CD14-positive monocyte (primary cell): ENCODE results near the gene TENT5C. TPM values are rescaled to one million over a fixed set of nuclear protein-coding genes. Genes with fewer than 3 reads are reported as not detected.

ENCODE experiments used
- DNase-seq, 3 donors: peaks; one replicate each; pipeline ENCODE4 v3.0.0-alpha.2; 2011 to 2022
- H2AFZ ChIP-seq: 2 replicates; pipeline ENCODE4 v1.6.0; 2012; ENCODE audit warnings: mild to moderate bottlenecking, low read depth, low read length, inconsistent platforms; ENCODE audit not compliant: insufficient read depth, poor library complexity, severe bottlenecking
- H3K27ac ChIP-seq, 2 donors: 1 replicate in 1 of 2; 2 replicates in 1 of 2; pipeline ENCODE4 v1.5.1; 2012 to 2013; ENCODE audit warnings: low read length in 2 of 2, control low read depth in 1 of 2, inconsistent platforms in 1 of 2, low read depth in 1 of 2, mild to moderate bottlenecking in 1 of 2
- H3K27me3 ChIP-seq, 2 donors: one replicate each; pipeline versions ENCODE4 v1.6.0 to v1.6.1; 2011 to 2013; ENCODE audit warnings: low read length in 2 of 2; ENCODE audit not compliant: control insufficient read depth in 2 of 2, insufficient read depth in 2 of 2
- H3K36me3 ChIP-seq, 2 donors: replicated peaks in 1 of 2; 1 replicate in 1 of 2; 2 replicates in 1 of 2; pipeline versions ENCODE4 v1.5.1 to v1.6.1; 2012 to 2013; ENCODE audit warnings: low read length in 2 of 2, control low read depth in 1 of 2, inconsistent platforms in 1 of 2, mild to moderate bottlenecking in 1 of 2; ENCODE audit not compliant: insufficient read depth in 2 of 2, control insufficient read depth in 1 of 2
- H3K4me1 ChIP-seq, 2 donors: 1 replicate in 1 of 2; 2 replicates in 1 of 2; pipeline versions ENCODE4 v1.5.1 to v1.6.1; 2012 to 2013; ENCODE audit warnings: low read length in 2 of 2, control low read depth in 1 of 2, inconsistent platforms in 1 of 2, mild to moderate bottlenecking in 1 of 2, moderate library complexity in 1 of 2; ENCODE audit not compliant: insufficient read depth in 2 of 2, control insufficient read depth in 1 of 2
- H3K4me2 ChIP-seq: replicated peaks from 2 replicates; pipeline ENCODE3; 2012; ENCODE audit warnings: low read length, moderate library complexity, mild to moderate bottlenecking; ENCODE audit not compliant: poor library complexity, severe bottlenecking; ENCODE audit errors: extremely low read depth
- H3K4me3 ChIP-seq, 3 experiments: fragments of 200-600 bp in 1 of 3; sonication (generic) in 1 of 3; replicated peaks in 1 of 3; 1 replicate in 2 of 3; 2 replicates in 1 of 3; pipeline ENCODE4 v1.5.1; 2011 to 2013; ENCODE audit warnings: low read length in 3 of 3, mild to moderate bottlenecking in 3 of 3, control low read depth in 2 of 3, low read depth in 2 of 3, inconsistent platforms in 1 of 3, moderate library complexity in 1 of 3
- H3K79me2 ChIP-seq: 2 replicates; pipeline ENCODE4 v1.6.0; 2012; ENCODE audit warnings: mild to moderate bottlenecking, control low read depth, inconsistent platforms, low read length, moderate library complexity; ENCODE audit not compliant: insufficient read depth
- H3K9ac ChIP-seq: 2 replicates; pipeline ENCODE4 v1.6.0; 2017; ENCODE audit warnings: low read length, mild to moderate bottlenecking; ENCODE audit not compliant: insufficient read depth, poor library complexity, severe bottlenecking
- H3K9me3 ChIP-seq, 2 donors: replicated peaks in 1 of 2; 1 replicate in 1 of 2; 2 replicates in 1 of 2; pipeline versions ENCODE4 v1.5.1 to v1.6.1; 2012 to 2013; ENCODE audit warnings: low read length in 2 of 2, control low read depth in 1 of 2; ENCODE audit not compliant: control insufficient read depth in 1 of 2, insufficient read depth in 1 of 2
- H4K20me1 ChIP-seq: 2 replicates; pipeline ENCODE4 v1.6.0; 2012; ENCODE audit warnings: mild to moderate bottlenecking, low read length, control low read depth, moderate library complexity; ENCODE audit not compliant: insufficient read depth
- H3K27ac Mint-ChIP-seq, 7 donors: one replicate each; pipeline ENCODE4 v1.8.0; 2020; ENCODE audit warnings: mild to moderate bottlenecking in 7 of 7, mixed read lengths in 7 of 7, moderate library complexity in 6 of 7, inconsistent platforms in 2 of 7
- H3K27me3 Mint-ChIP-seq, 3 donors: one replicate each; pipeline ENCODE4 v1.8.0; 2021 to 2022; ENCODE audit warnings: low read depth in 3 of 3, mild to moderate bottlenecking in 3 of 3, mixed read lengths in 3 of 3, moderate library complexity in 3 of 3, inconsistent platforms in 1 of 3
- H3K36me3 Mint-ChIP-seq, 2 donors: one replicate each; pipeline ENCODE4 v1.8.0; 2020; ENCODE audit warnings: mixed read lengths in 2 of 2, inconsistent platforms in 1 of 2, mild to moderate bottlenecking in 1 of 2
- H3K4me1 Mint-ChIP-seq: one replicate; pipeline ENCODE4 v1.8.0; 2020; ENCODE audit warnings: mild to moderate bottlenecking, mixed read lengths
- H3K4me3 Mint-ChIP-seq, 2 donors: one replicate each; pipeline ENCODE4 v1.8.0; 2020; ENCODE audit warnings: mild to moderate bottlenecking in 2 of 2, mixed read lengths in 2 of 2, moderate library complexity in 1 of 2
- H3K9me3 Mint-ChIP-seq, 7 donors: one replicate each; pipeline ENCODE4 v1.8.0; 2020 to 2022; ENCODE audit warnings: mixed read lengths in 7 of 7, mild to moderate bottlenecking in 6 of 7, moderate library complexity in 6 of 7, inconsistent platforms in 2 of 7
- CTCF ChIP-seq: fragments of 200-600 bp; IDR thresholded peaks from one replicate; pipeline ENCODE4 v1.8.0; 2022; ENCODE audit warnings: antibody characterized with exemption, mild to moderate bottlenecking
- WGBS: methylation state at CpG from one replicate; pipeline ENCODE4 v1.1.5; 2013; ENCODE audit warnings: missing lambda C conversion rate; ENCODE audit not compliant: insufficient coverage; 5-methylcytosine and 5-hydroxymethylcytosine counted together
- intact Hi-C, 2 donors: fragments of 100-400 bp; cut with micrococcal nuclease; formaldehyde crosslinking; loops; one replicate each; pipeline versions ENCODE4 v1.15.0 to v1.15.1; 2023
- polyA plus RNA-seq, 3 donors: library from polyadenylated mRNA; depleted of rRNA in 1 of 3; unstranded in 2 of 3; stranded (reverse) in 1 of 3; fragments of 300-500 nt in 2 of 3; fragments of >200 nt in 1 of 3; fragmentation: Illumina TruSeq in 2 of 3; gene quantifications; 1 replicate in 2 of 3; 2 replicates in 1 of 3; pipeline ENCODE4 v1.2.3, GENCODE V29; 2012 to 2021

The TENT5C gene
- polyA plus RNA-seq, 3 donors: 0.17 to 0.69 (median 0.27) TPM

- intact Hi-C loops: no loop called here
- H3K4me1 Mint-ChIP-seq: no peaks in the 10 kb centered on the region
- no peaks in the 10 kb centered on the region for H3K9me3 ChIP-seq
- H3K36me3 ChIP-seq: no peaks in the 10 kb centered on the region
- H3K36me3 Mint-ChIP-seq: no peaks in the 10 kb centered on the region
- DNase-seq: no peak
- H3K4me2 ChIP-seq: no peak overlapping the region
- H3K79me2 ChIP-seq: no peaks in the 10 kb centered on the region
- H3K4me3 Mint-ChIP-seq: no peak overlapping the region
- WGBS: 100% methylated on average over 1 of the region's 2 CpGs
- peaks cover 0 to 2% (median 0%) of the 10 kb centered on the region in 7 donors for H3K9me3 Mint-ChIP-seq
- H3K9ac ChIP-seq: no peak overlapping the region
- no peaks in the 10 kb centered on the region for H3K27me3 ChIP-seq
- no peak overlapping the region for H3K4me3 ChIP-seq
- H3K27ac Mint-ChIP-seq: no peak overlapping the region
- no peak overlapping the region for H2AFZ ChIP-seq
- no peaks in the 10 kb centered on the region for H3K4me1 ChIP-seq
- H3K27ac ChIP-seq: no peak overlapping the region
- peaks cover 0 to 14% (median 4%) of the 10 kb centered on the region in 3 donors for H3K27me3 Mint-ChIP-seq
- no peaks in the 10 kb centered on the region for H4K20me1 ChIP-seq
- no peak for TF ChIP-seq CTCF
Observed at GRCh38 chr1:117589544-117589943, 16.3 kb upstream of the TENT5C start.

GRCh38 chr1:117590273-117590925 is 15.4 kb upstream of the TENT5C start:
- Mint-ChIP-seq H3K36me3 (no peaks in the 10 kb centered on the region), H3K4me3 (no peak overlapping the region), H3K4me1 (no peaks in the 10 kb centered on the region), H3K9me3 (peaks cover 0 to 2% (median 0%) of the 10 kb centered on the region in 7 donors), H3K27ac (no peak overlapping the region), H3K27me3 (peaks cover 0 to 14% (median 2%) of the 10 kb centered on the region in 3 donors)
- no peak for DNase-seq
- Histone ChIP-seq H4K20me1 (no peaks in the 10 kb centered on the region), H3K27ac (no peak overlapping the region), H3K27me3 (no peaks in the 10 kb centered on the region), H2AFZ (no peak overlapping the region), H3K4me3 (no peak overlapping the region), H3K79me2 (no peaks in the 10 kb centered on the region), H3K9ac (no peak overlapping the region), H3K4me1 (no peaks in the 10 kb centered on the region), H3K36me3 (no peaks in the 10 kb centered on the region), H3K4me2 (no peak overlapping the region), H3K9me3 (no peaks in the 10 kb centered on the region)
- intact Hi-C loops: no loop called here
- 68% methylated on average over 6 of the region's 7 CpGs for WGBS
- TF ChIP-seq CTCF: no peak
